Activated CD4-positive, alpha-beta T cell treated with anti-CD3 and anti-CD28 coated beads, Interleukin-2, amount 10 ng/mL, durations not matched to agents 7 days and 5 days (primary cell): ENCODE measurements around the gene SS18. TPM values are rescaled to one million over a fixed set of nuclear protein-coding genes. Genes with fewer than 3 reads are reported as not detected.

ENCODE experiments used
- CTCF ChIA-PET: fragments of 350-600 bp; sonication (Branson Sonifier 250); formaldehyde crosslinking; loops from one replicate; lab custom pipeline; 2021; ENCODE audit warnings: antibody characterized with exemption; lab: Charles Lee
- POLR2A ChIA-PET: fragments of 350-600 bp; sonication (Branson Sonifier 250); formaldehyde crosslinking; loops from one replicate; lab custom pipeline; 2021; ENCODE audit warnings: antibody characterized with exemption; lab: Charles Lee
- DNase-seq: peaks from one replicate; pipeline ENCODE4 v3.0.0-alpha.2; 2020
- H3K27ac Mint-ChIP-seq: one replicate; pipeline ENCODE4 v1.8.0; 2021; ENCODE audit warnings: mild to moderate bottlenecking, moderate library complexity, mixed read lengths
- H3K27me3 Mint-ChIP-seq: one replicate; pipeline ENCODE4 v1.8.0; 2021; ENCODE audit warnings: mixed read lengths
- H3K36me3 Mint-ChIP-seq: one replicate; pipeline ENCODE4 v1.8.0; 2021; ENCODE audit warnings: low read depth, mixed read lengths
- H3K4me1 Mint-ChIP-seq: one replicate; pipeline ENCODE4 v1.8.0; 2021; ENCODE audit warnings: mixed read lengths
- H3K4me3 Mint-ChIP-seq: one replicate; pipeline ENCODE4 v1.8.0; 2021; ENCODE audit warnings: mild to moderate bottlenecking, moderate library complexity, mixed read lengths
- H3K9me3 Mint-ChIP-seq: one replicate; pipeline ENCODE4 v1.8.0; 2021; ENCODE audit warnings: mixed read lengths
- total RNA-seq, 2 experiments: library from RNA; stranded (reverse); gene quantifications; one replicate each; pipeline ENCODE4 v1.2.3, GENCODE V29; 2021

SS18 gene
- total RNA-seq, 2 experiments from 2014 or later: 72.6 to 82.6 TPM

GRCh38 chr18:26057344-26057773 lies 33.1 kb downstream of the SS18 start:
- H3K27me3 Mint-ChIP-seq: no peaks in the 10 kb centered on the region
- peaks cover 8% of the 10 kb centered on the region for H3K4me1 Mint-ChIP-seq
- DNase-seq: no peak
- H3K9me3 Mint-ChIP-seq: no peaks in the 10 kb centered on the region
- H3K27ac Mint-ChIP-seq: no peak overlapping the region
- ChIA-PET CTCF (no interaction called here), POLR2A (no interaction called here)
- no peak overlapping the region for H3K4me3 Mint-ChIP-seq
- H3K36me3 Mint-ChIP-seq: peaks cover 52% of the 10 kb centered on the region

GRCh38 chr18:26056291-26056690 lies 34.1 kb downstream of the SS18 start:
- ChIA-PET POLR2A (no interaction called here), CTCF (no interaction called here)
- H3K4me3 Mint-ChIP-seq: no peak overlapping the region

GRCh38 chr18:26052505-26052904 lies 37.9 kb downstream of the SS18 start:
- H3K27me3 Mint-ChIP-seq: no peaks in the 10 kb centered on the region
- peaks cover 39% of the 10 kb centered on the region for H3K36me3 Mint-ChIP-seq
- no peaks in the 10 kb centered on the region for H3K9me3 Mint-ChIP-seq
- CTCF ChIA-PET: no interaction called here
- no peak overlapping the region for H3K4me3 Mint-ChIP-seq
- H3K27ac Mint-ChIP-seq: no peak overlapping the region
- POLR2A ChIA-PET: no interaction called here
- no peak for DNase-seq
- peaks cover 7% of the 10 kb centered on the region for H3K4me1 Mint-ChIP-seq

More at GRCh38 chr18:26056291-26056690, 34.1 kb downstream of the SS18 start:
- H3K4me1 Mint-ChIP-seq: peaks cover 8% of the 10 kb centered on the region
- no peaks in the 10 kb centered on the region for H3K9me3 Mint-ChIP-seq
- no peak for DNase-seq
- H3K27ac Mint-ChIP-seq: no peak overlapping the region
- H3K27me3 Mint-ChIP-seq: no peaks in the 10 kb centered on the region
- peaks cover 48% of the 10 kb centered on the region for H3K36me3 Mint-ChIP-seq

GRCh38 chr18:26051843-26052242 lies 38.6 kb downstream of the SS18 start:
- Mint-ChIP-seq H3K36me3 (peaks cover 34% of the 10 kb centered on the region), H3K27ac (no peak overlapping the region), H3K9me3 (no peaks in the 10 kb centered on the region), H3K4me1 (peaks cover 4% of the 10 kb centered on the region), H3K27me3 (no peaks in the 10 kb centered on the region), H3K4me3 (no peak overlapping the region)
- no peak for DNase-seq
- ChIA-PET CTCF (no interaction called here), POLR2A (no interaction called here)

- Mint-ChIP-seq H3K27me3 (no peaks in the 10 kb centered on the region), H3K27ac (no peak overlapping the region), H3K4me1 (peaks cover 7% of the 10 kb centered on the region), H3K9me3 (peaks cover 7% of the 10 kb centered on the region), H3K4me3 (no peak overlapping the region), H3K36me3 (peaks cover 31% of the 10 kb centered on the region)
- DNase-seq: no peak
- ChIA-PET CTCF (interaction anchor here (0.5 to 0.8 kb wide), 2 partner anchors 9 to 162 kb away, joined by 3 to 4 read pairs; no protein-coding TSS in a partner anchor), POLR2A (no interaction called here)
Measured at GRCh38 chr18:26046419-26047077, 43.9 kb downstream of the SS18 start.

- Mint-ChIP-seq H3K27ac (no peak overlapping the region), H3K4me3 (no peak overlapping the region), H3K9me3 (peaks cover 7% of the 10 kb centered on the region), H3K27me3 (no peaks in the 10 kb centered on the region), H3K4me1 (peaks cover 14% of the 10 kb centered on the region), H3K36me3 (peaks cover 33% of the 10 kb centered on the region)
- ChIA-PET CTCF (no interaction called here), POLR2A (no interaction called here)
- no peak for DNase-seq
Measured at GRCh38 chr18:26044807-26045206, 45.6 kb downstream of the SS18 start.

GRCh38 chr18:26040051-26040656 lies 50.3 kb downstream of the SS18 start:
- H3K27ac Mint-ChIP-seq: no peak overlapping the region

GRCh38 chr18:26039203-26039602 lies 51.2 kb downstream of the SS18 start:
- no peak for DNase-seq
- Mint-ChIP-seq H3K9me3 (no peaks in the 10 kb centered on the region), H3K4me3 (no peak overlapping the region), H3K36me3 (peaks cover 43% of the 10 kb centered on the region), H3K27me3 (no peaks in the 10 kb centered on the region), H3K27ac (no peak overlapping the region), H3K4me1 (peaks cover 11% of the 10 kb centered on the region)
- ChIA-PET POLR2A (no interaction called here), CTCF (interaction anchor here (1.0 kb wide), 1 partner anchor 47 kb away, joined by 3 read pairs; no protein-coding TSS in a partner anchor)

More at GRCh38 chr18:26040051-26040656, 50.3 kb downstream of the SS18 start:
- DNase-seq: no peak
- ChIA-PET CTCF (interaction anchor here (1.0 kb wide), 1 partner anchor 19 kb away, joined by 3 read pairs; no protein-coding TSS in a partner anchor), POLR2A (no interaction called here)
- H3K4me3 Mint-ChIP-seq: no peak overlapping the region
- peaks cover 39% of the 10 kb centered on the region for H3K36me3 Mint-ChIP-seq
- H3K9me3 Mint-ChIP-seq: peaks cover under 1% of the 10 kb centered on the region
- H3K27me3 Mint-ChIP-seq: no peaks in the 10 kb centered on the region
- peaks cover 11% of the 10 kb centered on the region for H3K4me1 Mint-ChIP-seq

GRCh38 chr18:26036635-26037034 lies 53.8 kb downstream of the SS18 start:
- ChIA-PET POLR2A (no interaction called here), CTCF (no interaction called here)
- no peak overlapping the region for H3K4me3 Mint-ChIP-seq
- no peak overlapping the region for H3K27ac Mint-ChIP-seq
- DNase-seq: no peak
- no peaks in the 10 kb centered on the region for H3K27me3 Mint-ChIP-seq
- no peaks in the 10 kb centered on the region for H3K9me3 Mint-ChIP-seq
- H3K36me3 Mint-ChIP-seq: peaks cover 58% of the 10 kb centered on the region
- peaks cover 9% of the 10 kb centered on the region for H3K4me1 Mint-ChIP-seq

GRCh38 chr18:26034850-26035497 lies 55.4 kb downstream of the SS18 start:
- Mint-ChIP-seq H3K27me3 (no peaks in the 10 kb centered on the region), H3K9me3 (no peaks in the 10 kb centered on the region), H3K4me3 (no peak overlapping the region), H3K27ac (no peak overlapping the region), H3K36me3 (peaks cover 67% of the 10 kb centered on the region), H3K4me1 (peaks cover 4% of the 10 kb centered on the region)
- POLR2A ChIA-PET: no interaction called here
- CTCF ChIA-PET: no interaction called here
- DNase-seq: no peak

GRCh38 chr18:26022585-26022984 lies 67.8 kb downstream of the SS18 start:
- Mint-ChIP-seq H3K36me3 (peaks cover 65% of the 10 kb centered on the region), H3K27me3 (no peaks in the 10 kb centered on the region), H3K4me1 (peaks cover 22% of the 10 kb centered on the region), H3K4me3 (no peak overlapping the region), H3K9me3 (no peaks in the 10 kb centered on the region), H3K27ac (no peak overlapping the region)
- DNase-seq: no peak
- POLR2A ChIA-PET: no interaction called here
- CTCF ChIA-PET: no interaction called here

GRCh38 chr18:26021061-26021754 lies 69.2 kb downstream of the SS18 start:
- H3K27ac Mint-ChIP-seq: no peak overlapping the region
- no peak overlapping the region for H3K4me3 Mint-ChIP-seq
- H3K27me3 Mint-ChIP-seq: no peaks in the 10 kb centered on the region
- H3K36me3 Mint-ChIP-seq: peaks cover 68% of the 10 kb centered on the region
- CTCF ChIA-PET: no interaction called here
- DNase-seq: no peak
- peaks cover 19% of the 10 kb centered on the region for H3K4me1 Mint-ChIP-seq
- no peaks in the 10 kb centered on the region for H3K9me3 Mint-ChIP-seq
- POLR2A ChIA-PET: no interaction called here

- peaks cover 48% of the 10 kb centered on the region for H3K36me3 Mint-ChIP-seq
- no peaks in the 10 kb centered on the region for H3K9me3 Mint-ChIP-seq
- no peak overlapping the region for H3K4me3 Mint-ChIP-seq
- POLR2A ChIA-PET: no interaction called here
- DNase-seq: no peak
- peaks cover 4% of the 10 kb centered on the region for H3K4me1 Mint-ChIP-seq
- CTCF ChIA-PET: no interaction called here
- no peak overlapping the region for H3K27ac Mint-ChIP-seq
- H3K27me3 Mint-ChIP-seq: no peaks in the 10 kb centered on the region
Measured at GRCh38 chr18:26017929-26018328, 72.5 kb downstream of the SS18 start.
